Sigmoid colon (tissue), 4 donors: Measurements from ENCODE around the gene CREB3.

Experiments used
- CTCF ChIP-seq, 4 experiments: fragments of 450-650 bp in 3 of 4; fragments of 200-600 bp in 1 of 4; IDR thresholded peaks; one replicate each; pipeline ENCODE4 v1.5.1; 2016 to 2019; ENCODE audit warnings: antibody characterized with exemption in 4 of 4, mild to moderate bottlenecking in 3 of 4, moderate library complexity in 2 of 4
- POLR2A ChIP-seq, 2 donors: fragments of 450-650 bp; IDR thresholded peaks; one replicate each; pipeline ENCODE4 v1.6.1; 2016; ENCODE audit warnings: antibody characterized with exemption in 2 of 2, mild to moderate bottlenecking in 2 of 2, moderate library complexity in 2 of 2
- POLR2AphosphoS5 ChIP-seq, 4 donors: sonication (generic); formaldehyde crosslinking; IDR thresholded peaks; one replicate each; pipeline ENCODE4 v1.6.1; 2017; ENCODE audit warnings: antibody characterized with exemption in 4 of 4

- TF ChIP-seq CTCF (IDR thresholded peaks at IDR 0.05) (no peak), POLR2AphosphoS5 (IDR thresholded peaks at IDR 0.05) (no peak), POLR2A (IDR thresholded peaks at IDR 0.05) (no peak)
Observed at GRCh38 chr9:35749515-35750255, 17.2 kb downstream of the CREB3 start.
